ENCODE measurements around the gene TNFRSF18.

The TNFRSF18 gene

DNA sequence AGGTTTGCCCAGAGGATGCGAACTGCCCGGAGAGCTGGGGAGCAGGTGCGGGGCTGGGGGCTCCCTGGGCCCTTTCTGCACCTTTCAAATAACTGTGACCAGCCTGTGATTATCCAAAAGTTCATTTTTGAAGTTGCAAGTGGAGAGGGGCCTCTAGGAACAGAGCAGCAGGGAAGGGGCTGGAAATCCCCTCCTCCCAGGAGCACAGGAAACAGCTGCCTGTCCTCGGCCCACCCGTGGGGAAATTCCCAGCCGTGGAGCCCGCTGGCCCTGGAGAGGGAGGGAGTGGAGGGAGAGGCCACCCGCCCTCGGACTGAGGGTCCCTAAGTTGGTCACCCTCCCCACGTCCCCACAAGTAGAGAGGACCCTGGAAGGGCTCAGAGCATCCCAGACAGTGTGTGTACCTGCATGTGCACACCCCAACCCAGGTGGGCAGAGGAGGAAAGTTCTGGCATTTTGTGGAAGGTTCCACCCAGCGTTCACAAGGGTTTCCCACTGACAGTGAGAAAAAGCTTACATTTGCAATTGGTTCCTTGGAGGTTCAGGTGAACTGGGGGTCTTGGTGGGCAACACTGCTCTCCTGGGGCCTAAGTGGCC lies 8.8 kb upstream of the TNFRSF18 start:
- in situ Hi-C loops (cut with MboI; ENCODE audit: low sequenced_read_pairs) = no loop called here

DNA sequence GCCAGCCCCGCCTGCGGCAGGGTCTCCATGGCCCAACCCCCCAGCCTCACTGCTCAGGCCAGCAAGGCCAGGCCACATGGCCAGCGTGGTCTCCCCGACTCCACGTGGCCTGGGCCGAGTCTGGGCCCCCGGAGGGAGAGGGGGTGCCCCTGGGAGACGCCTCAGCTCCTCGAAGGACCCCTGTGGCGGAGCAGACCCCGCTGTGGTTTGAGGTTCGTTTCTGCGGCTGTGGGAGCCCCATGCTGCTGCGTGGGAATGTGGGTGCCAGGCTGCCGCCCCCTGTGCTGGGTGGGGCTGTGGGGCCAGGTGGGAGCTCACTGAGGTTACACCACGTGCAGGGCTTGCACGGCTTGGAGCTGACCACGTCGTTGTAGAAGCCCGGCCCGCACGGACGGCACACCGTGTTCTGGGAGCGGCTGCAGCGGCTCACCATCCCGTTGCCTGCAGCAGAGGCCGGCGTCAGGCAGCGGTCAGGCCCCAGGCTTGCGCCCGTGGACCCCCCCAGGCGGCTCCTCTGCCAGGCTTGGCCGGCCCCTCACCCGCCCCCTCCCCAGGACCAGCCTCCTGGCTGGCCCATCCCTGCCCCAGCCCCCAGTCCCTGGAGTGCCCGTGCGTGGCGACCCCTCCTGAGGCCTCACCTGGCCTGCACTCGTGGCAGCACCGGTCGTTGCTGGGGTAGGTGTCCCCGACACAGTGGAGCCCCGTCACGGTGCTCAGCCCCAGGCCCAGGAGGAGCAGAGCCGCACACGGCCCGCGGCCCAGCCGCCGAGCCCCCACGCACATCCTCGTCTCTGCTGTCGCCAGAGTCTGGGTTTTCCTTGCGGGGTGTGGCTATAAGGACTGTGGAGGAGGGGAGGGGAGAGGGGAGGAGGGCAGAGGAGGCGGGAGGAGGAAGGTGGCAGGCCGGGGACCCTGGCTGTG lies 7.2 kb upstream of the TNFRSF18 start, which contains the start of gene TNFRSF4:
TNFRSF4 (minus strand) TSS at position 809 of the 921 bp plus-strand sequence; CDS start at position 783, 26 bp downstream.
- in situ Hi-C loops (cut with MboI; ENCODE audit: low sequenced_read_pairs) = no loop called here

DNA sequence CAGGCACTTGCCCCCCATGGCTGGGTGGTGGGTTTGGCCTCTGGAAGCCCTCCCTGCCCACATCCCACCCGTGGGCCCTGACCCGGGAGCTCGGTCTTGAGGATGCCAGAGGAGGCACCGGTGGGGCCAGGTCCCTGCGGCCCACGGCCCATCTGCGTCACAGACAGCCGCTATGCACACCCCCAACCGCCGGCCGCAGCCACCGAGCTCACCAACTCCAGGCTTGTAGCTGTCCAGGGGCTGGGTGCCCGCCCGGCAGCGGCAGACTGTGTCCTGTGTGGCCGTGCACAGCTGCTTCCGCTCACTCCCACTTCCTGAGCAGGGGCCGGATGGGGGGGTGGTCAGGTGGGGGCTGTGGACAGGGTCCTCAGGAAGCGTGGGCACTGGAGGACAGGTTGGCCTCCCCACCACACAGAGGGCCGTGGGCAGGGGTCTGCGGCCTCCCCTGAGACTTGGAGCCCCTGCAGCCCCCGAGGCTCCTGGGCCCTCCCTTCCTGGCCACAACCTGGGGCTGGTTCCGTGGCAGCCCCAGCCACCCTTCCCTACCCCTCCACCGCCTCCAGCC lies 6.5 kb upstream of the TNFRSF18 start:
- in situ Hi-C loops (cut with MboI; ENCODE audit: low sequenced_read_pairs) = no loop called here

DNA sequence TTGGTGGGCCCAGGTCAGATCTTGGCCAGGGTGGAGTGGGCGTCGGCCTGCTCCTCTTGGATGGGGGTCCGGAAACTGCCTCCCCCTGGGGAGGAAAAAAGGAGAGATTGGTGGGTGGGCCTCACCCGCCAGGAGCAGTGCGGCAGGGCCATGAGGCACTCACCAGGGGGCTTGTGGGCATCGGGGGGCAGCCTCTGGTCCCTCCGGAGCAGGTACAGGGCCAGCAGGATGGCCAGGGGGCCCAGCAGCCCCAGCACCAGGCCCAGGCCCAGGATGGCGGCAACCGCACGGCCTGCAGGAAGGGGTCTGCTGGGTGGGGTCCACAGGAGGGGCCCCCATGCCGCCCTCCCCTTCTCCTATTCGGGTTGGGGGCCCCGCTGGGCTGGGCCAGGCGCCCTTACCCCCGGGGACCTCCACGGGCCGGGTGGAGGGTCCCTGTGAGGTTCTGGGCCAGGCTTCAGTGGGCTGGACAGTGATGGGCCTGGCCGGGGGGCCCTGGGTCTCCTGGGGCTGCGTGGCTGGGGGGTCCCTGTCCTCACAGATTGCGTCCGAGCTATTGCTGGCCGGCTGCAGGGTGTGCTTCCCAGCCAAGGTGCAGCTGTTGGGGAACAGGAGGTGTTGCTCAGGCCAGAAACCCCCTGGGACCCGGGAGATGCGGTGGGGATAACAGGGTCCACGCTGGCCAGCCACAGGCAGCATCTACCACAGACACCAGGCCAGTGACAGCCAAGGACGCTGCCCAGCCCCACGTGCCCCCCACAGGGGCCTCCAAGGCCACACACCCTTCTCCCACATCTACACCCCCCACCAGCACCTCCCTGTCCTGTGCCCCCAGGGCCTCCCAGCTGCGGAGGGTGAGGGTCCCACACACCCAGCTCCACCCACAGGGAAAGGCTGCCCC lies 5.4 kb upstream of the TNFRSF18 start:
- in situ Hi-C loops (cut with MboI; ENCODE audit: low sequenced_read_pairs) = no loop called here

DNA sequence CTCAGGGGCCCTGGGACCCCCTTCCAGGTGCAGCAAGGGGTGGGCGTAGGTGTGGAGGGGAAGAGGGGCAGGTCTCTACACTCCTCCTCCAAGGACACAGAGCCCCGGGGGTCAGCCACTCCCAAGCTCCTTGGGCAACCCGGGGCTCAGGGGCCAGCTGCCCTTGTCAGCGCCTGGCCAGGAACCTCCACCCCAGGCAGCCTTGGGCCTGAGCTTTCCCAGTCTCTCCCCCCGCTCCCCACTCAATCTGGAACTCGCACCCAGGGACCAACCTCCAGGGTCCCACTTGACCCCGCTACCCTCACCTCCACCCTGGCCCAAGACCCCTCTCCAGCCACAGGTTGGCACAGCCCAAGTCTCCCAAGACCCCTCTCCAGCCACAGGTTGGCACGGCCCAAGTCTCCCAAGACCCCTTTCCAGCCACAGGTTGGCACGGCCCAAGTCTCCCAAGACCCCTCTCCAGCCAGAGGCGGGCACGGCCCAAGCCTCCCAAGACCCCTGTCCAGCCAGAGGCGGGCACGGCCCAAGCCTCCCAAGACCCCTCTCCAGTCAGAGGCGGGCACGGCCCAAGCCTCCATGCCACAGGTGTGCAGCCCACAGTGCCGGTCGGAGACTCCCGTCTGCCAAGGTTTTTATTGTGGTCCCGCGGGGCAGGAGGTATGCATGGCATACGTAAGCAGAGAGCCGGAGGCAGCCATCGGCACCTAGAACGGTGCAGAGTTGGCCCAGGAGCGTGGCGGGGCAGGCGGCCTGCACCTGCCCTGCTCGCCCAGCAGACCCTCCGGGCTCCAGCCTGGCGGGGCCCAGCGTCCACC lies 4.5 kb upstream of the TNFRSF18 start:
- in situ Hi-C loops (cut with MboI; ENCODE audit: low sequenced_read_pairs) = no loop called here

DNA sequence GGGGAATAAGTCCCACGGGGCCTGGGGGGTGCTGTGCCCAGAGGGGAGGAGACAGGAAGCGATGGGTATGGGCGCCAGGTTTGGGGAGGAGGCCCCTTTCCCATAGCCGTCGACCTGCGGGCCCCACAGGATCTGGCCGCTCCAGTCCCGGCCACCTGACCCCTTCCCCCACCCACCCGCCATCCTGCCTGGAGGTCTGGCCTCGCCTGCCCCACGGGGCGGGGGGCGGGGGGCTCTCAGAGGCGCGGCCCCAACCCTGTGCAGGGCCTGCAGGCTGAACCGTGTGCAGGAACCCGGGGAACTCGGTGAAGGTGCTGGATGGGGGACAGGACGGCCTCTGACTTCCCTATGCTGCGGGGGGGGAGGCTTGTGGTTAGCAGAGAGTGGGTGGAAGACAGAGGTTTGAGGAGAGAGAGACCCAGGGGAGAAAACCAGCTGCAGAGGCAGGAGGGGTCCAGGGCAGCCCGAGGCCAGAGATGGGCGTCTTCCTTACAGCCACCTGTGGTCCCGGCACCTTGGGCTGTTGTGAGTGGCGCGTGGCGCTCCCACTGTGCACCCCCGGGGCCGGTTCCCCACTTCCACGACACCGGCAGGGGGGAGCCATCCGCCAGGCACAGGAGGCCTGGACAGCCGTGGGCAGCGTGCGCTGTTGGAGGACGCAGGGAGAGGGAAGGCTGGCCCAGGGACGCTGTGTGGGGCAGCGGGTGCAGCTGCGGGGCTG lies 2.5 kb upstream of the TNFRSF18 start:
- in situ Hi-C loops (cut with MboI; ENCODE audit: low sequenced_read_pairs) = no loop called here

DNA sequence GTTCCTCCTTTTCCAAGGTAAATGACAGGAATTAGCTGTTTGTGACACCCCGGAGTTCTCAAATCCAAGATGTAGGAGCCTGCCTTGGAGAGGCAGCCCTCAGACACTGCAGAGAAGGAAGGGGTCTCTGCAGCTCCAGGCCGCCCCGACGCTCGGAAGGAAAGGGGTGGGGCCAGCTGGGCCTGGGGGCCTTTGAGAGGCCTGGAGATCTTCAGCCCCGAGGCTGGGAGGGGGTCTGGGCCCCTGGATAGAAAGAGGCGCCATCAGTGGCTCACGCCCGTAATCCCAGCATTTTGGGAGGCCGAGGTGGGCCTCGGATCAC lies 1.1 kb upstream of the TNFRSF18 start:
- in situ Hi-C loops (cut with MboI; ENCODE audit: low sequenced_read_pairs) = no loop called here

DNA sequence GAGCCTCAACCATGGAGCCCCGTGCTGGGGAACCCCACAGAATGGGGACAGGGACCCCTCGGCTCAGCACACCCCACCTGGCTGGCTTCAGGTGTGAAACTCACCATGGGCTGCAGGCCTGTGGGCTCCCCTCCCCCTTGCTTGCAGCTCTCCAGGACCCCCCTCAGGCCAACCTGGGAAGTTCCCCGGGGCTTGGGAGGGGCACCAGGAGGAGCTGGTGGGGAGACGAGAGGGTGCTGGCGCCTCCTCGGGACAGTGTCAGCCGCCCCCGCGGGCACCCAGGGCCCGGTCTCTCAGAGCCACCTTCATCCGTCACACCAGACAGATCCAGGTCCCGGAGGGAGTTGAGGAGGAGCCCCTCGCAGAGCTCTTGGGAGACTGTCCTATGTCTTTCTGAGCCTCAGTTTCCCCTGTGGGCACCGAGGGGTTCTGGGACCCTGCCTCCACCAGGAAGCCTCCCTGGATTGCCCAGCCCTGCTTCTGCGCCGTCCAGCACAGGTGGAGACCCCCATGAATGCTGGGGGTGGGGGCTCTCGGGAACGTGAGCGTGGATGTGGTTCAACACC lies 657 bp upstream of the TNFRSF18 start:
- in situ Hi-C loops (cut with MboI; ENCODE audit: low sequenced_read_pairs) = no loop called here

DNA sequence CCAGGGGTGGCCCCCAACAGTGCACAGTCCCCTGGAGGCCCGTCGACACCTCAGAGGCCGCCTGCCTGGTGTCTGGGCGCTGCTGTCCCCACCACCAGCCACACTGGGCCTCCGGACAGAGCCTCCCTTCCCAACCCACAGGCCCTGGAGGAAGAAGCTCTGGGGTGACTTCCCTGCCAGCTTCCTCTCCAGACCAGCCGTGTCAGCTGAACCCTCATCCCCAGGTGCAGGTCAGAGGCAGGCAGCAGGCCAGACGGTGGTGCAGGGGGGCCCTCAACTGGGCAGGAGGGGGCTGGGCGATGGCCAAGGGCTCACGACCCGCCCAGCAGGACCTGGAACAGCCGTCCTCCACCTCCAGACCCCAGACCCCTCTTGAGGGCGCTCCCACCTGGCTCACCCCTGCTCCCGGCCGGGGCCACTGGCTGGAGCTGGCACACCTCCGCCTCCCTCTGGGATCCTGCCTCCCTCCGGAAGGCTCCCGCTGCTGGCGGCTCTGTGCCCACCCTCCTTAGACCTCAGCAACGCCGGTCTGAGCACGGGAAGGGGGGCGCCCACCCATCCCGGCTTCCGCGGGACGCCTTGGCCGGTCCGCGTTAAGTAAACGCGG lies 520 bp downstream of the TNFRSF18 start:
- in situ Hi-C loops (cut with MboI; ENCODE audit: low sequenced_read_pairs) = no loop called here

DNA sequence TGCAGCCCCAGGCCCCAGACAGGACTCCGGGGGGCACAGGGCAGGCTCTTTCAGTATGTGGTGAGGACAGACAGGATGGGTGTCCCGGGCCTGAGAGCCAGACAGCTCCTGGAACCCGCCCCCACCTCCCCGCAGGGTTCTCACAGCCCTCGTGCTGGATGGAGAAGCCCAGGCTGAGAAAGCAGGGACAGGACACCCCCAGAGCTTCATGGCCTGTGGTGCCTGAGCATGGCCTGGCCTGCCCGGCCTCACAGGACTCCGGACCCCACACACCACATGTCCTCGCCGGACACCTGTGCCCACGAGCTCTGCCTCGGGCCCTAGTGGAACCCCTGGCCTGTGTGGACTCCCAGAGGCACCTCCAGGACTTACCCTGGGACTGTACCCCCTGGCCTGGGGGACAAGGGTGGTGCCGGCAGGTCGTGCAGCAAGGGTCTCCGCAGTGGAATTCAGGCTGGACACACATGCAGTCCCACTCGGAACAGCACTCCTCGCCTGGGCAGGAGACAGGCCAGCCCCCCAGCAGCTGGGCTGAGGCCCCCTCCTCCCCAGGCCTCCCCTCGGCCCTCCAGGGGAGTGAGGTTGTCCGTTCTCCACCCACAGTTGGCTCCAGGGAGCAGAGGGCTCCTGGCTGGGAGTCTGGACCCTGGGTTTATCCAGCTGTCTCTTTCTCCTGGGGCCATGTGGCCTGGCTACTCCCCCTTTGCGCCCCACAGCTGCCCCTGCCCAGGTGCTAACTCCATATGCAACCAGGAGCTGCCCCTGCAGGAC lies 1.2 kb downstream of the TNFRSF18 start:
- in situ Hi-C loops (cut with MboI; ENCODE audit: low sequenced_read_pairs) = no loop called here

DNA sequence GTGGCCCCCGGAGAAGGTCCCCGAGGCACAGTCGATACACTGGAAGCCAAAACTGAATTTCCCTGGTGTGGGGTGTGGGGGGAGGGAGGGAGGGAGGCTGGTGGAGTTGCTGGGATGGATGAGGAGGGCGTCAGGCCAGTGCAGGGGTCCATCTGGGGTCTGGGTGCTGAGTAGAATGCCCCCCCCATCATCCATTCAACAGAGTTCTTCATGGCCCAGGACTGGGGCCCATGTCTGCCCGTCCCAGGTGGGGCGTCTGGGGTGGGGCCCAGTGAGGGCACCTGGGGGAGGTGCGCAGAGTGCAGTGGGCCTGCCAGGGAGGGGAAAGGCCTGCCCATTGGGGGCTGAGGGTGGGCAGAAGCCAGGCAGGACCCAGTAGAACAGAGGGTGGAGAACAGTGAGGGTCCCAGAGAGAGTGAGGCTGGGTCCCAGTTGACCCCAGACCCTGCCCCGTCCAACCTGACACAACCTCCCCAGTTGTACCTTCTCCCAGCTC lies 1.9 kb downstream of the TNFRSF18 start:
- in situ Hi-C loops (cut with MboI; ENCODE audit: low sequenced_read_pairs) = no loop called here

DNA sequence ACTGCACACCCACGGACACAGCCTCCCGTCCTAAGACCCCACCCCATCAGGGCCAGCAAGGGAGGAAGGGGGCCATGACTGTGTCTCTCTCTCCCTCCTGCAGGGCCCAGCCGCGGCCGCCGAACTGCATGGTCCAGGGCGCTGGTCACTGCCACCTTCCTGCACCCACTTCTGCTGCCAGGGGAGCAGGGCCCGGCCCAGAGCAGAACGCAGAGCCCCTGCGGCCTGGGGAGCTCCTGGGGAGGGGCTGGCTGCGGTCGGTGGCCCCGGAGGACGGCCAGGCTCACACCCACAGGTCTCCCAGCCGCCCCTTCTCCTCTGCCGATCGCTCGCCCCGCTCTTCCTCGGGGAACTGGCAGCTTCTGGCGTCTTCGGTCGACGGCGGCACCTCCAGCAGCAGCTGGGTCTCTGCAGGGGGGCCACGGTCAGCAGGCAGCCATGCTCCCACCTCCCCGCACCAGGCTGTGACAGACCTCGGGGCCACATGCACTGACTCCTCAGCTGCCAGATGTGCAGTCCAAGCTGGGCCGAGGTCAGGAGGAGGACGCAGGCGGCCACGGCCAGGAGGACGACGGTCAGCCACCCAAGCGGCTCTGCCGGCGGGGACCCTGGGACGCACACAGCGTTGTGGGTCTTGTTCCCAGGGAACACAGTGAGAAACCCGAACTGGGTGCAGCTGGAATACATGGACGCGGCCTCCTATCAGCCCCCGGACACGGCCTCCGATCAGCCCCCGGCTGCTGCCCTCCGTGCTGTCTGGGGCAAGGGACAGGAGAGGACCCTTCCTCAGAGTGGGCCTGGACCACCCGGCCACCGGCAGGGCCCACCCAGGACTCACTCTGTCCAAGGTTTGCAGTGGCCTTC lies 2.6 kb downstream of the TNFRSF18 start:
- in situ Hi-C loops (cut with MboI; ENCODE audit: low sequenced_read_pairs) = no loop called here

DNA sequence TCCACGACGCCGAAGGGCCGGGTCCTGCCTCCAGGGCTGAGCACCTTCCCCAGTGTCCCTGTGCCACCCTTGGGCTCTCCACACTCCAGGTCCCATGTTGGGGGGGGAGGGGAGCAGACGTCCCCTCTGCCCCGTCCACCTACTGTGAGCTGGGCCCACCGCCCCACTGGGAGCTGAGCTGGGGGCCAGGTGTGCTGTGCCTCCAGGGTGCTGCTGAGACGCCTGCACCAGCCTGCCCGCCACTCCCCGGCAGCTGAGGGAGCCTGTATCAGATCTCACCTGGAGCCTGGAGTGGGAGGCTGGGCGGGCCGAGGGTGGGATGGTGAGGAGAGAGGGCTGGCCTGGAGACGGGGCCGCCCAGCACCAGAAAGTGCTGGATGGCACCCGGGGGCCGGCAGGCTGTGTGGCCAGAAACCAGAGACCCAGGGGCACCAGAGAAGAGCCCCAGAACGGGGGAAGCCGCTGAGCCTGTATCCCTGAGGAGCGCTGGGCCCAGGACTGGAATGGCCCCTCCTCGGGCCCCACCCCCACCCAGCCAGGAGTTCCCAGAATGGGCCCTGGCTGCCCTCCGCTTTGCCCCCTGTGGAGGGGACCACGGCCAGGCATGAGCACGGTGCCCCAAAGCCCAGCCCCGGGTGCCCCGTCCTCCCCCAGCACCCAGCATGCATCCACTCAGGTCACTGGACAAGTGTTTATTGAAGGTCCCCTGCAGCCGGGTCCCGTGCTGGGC lies 3.4 kb downstream of the TNFRSF18 start:
- in situ Hi-C loops (cut with MboI; ENCODE audit: low sequenced_read_pairs) = no loop called here

DNA sequence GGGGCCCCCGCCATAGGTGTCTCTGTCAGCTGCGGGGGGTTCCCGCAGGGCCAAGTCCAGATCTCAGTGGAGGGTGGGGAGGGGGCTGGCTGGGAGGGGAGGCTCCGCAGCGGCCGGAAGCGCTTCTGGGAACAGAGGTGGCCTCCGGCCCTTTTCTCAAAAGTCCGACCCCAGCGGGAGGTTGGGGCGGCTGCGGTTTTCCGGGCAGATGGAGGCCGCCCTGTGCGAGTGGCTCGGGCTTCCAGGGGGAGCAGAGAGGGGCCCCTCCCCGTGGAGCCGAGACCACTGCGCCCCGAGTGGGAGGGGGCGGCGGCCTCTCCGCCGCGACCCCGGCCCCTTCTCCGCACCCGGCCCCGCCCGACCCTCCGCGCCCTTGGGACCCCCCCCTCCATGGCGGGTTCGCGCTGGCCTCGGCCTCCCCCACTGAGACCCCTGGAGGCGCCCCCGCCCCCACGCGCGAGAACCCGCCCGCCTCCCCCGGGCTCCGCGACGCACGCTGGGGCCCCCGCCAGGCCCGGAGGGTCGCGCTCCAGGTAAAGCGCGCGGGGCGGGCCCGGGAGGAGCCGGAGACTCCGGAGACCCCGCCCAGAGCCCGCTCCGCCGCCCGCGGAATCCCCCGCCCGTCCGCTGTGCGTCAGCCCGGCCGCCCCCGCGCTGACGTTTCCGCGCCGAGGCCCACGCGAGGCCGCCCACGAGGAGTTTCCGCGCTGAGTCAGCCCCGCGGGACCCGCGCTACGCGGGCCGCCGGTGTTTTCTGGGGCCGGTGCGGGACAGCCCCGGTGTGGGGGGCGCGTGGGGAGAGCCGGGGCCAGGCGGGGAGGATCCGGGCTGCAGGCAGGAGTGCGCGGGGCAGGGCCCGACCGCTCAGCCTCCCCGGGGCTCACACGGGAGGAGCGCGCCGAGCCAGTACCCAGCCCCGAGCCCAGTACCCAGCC lies 5.2 kb downstream of the TNFRSF18 start:
- in situ Hi-C loops (cut with MboI; ENCODE audit: low sequenced_read_pairs) = no loop called here

All from HL-60/S4 treated with retinoic acid at 250 ng/mL for 4 days and 3 days (cell line).